ENCODE results near the gene ARF4.
A peak's percentile ranks its signal among the peaks of the same experiment; 100 is the strongest.

The ARF4 gene

GRCh38 chr3:57570878-57571277 is 26.3 kb downstream of the ARF4 start:
- no peak for TF ChIP-seq CTCF (IDR thresholded peaks at IDR 0.05; ENCODE audit: borderline replicate concordance, control extremely low read depth, extremely low read depth, insufficient read depth, missing control alignments)
- DNase-seq (ENCODE audit: low spot score): no peak
- in situ Hi-C loops (cut with MboI; ENCODE audit: low sequenced_read_pairs, unreplicated experiment): no loop called here

- no peak for TF ChIP-seq CTCF (IDR thresholded peaks at IDR 0.05; ENCODE audit: borderline replicate concordance, control extremely low read depth, extremely low read depth, insufficient read depth, missing control alignments)
Observed at GRCh38 chr3:57569859-57570450, 27.2 kb downstream of the ARF4 start.

GRCh38 chr3:57559526-57559925 is 37.6 kb downstream of the ARF4 start:
- no peak for TF ChIP-seq CTCF (IDR thresholded peaks at IDR 0.05; ENCODE audit: borderline replicate concordance, control extremely low read depth, extremely low read depth, insufficient read depth, missing control alignments)
- in situ Hi-C loops (cut with MboI; ENCODE audit: low sequenced_read_pairs, unreplicated experiment): no loop called here
- DNase-seq (ENCODE audit: low spot score): no peak

More at GRCh38 chr3:57569859-57570450, 27.2 kb downstream of the ARF4 start:
- no peak for DNase-seq (ENCODE audit: low spot score)
- in situ Hi-C loops (cut with MboI; ENCODE audit: low sequenced_read_pairs, unreplicated experiment): no loop called here

- no peak for TF ChIP-seq CTCF (IDR thresholded peaks at IDR 0.05; ENCODE audit: borderline replicate concordance, control extremely low read depth, extremely low read depth, insufficient read depth, missing control alignments)
- in situ Hi-C loops (cut with MboI; ENCODE audit: low sequenced_read_pairs, unreplicated experiment): no loop called here
- DNase-seq (ENCODE audit: low spot score): peak; percentile 62
Observed at GRCh38 chr3:57557085-57557537, 40.0 kb downstream of the ARF4 start.

- in situ Hi-C loops (cut with MboI; ENCODE audit: low sequenced_read_pairs, unreplicated experiment): no loop called here
- DNase-seq (ENCODE audit: low spot score): peak; percentile 52
- TF ChIP-seq CTCF (IDR thresholded peaks at IDR 0.05; ENCODE audit: borderline replicate concordance, control extremely low read depth, extremely low read depth, insufficient read depth, missing control alignments): no peak
Observed at GRCh38 chr3:57556459-57557084, 40.6 kb downstream of the ARF4 start.

GRCh38 chr3:57555738-57556458 is 41.2 kb downstream of the ARF4 start, which contains the start of gene PDE12:
PDE12 (plus strand) TSS chr3:57556274; CDS start chr3:57556380, 106 bp downstream.
- in situ Hi-C loops (cut with MboI; ENCODE audit: low sequenced_read_pairs, unreplicated experiment): no loop called here
- peak; percentile 90 for DNase-seq (ENCODE audit: low spot score)
- TF ChIP-seq CTCF (IDR thresholded peaks at IDR 0.05; ENCODE audit: borderline replicate concordance, control extremely low read depth, extremely low read depth, insufficient read depth, missing control alignments): no peak

All from GM13976 (cell line).